HepG2 (cell line): Measurements from ENCODE around the gene SRP14. TPM values are rescaled to one million over a fixed set of nuclear protein-coding genes. Genes with fewer than 3 reads are reported as not detected.

ENCODE experiments used
- ATAC-seq: fragments of 200-7000 bp; cut with Tn5 transposase; 3 replicates; pipeline ENCODE4 v1.9.1; 2020; ENCODE audit warnings: mild to moderate bottlenecking, moderate library complexity
- BruUV-seq: library from RNA; stranded (reverse); fragments of 400-500 nt; replicated peaks from 2 replicates; lab custom pipeline; 2021; lab: Mats Ljungman, UMichigan
- CTCF ChIA-PET: fragments of 300-600 bp; formaldehyde crosslinking; extraction: SDS; loops from one replicate; lab custom pipeline; 2021; ENCODE audit warnings: low total read pairs, inconsistent platforms, low intra/inter-chr PET ratio; lab: Yijun Ruan, JAX
- POLR2A ChIA-PET: fragments of 350-600 bp; sonication (Branson Sonifier 250); formaldehyde crosslinking; loops from one replicate; lab custom pipeline; 2020; ENCODE audit warnings: antibody characterized with exemption, inconsistent platforms; lab: Yijun Ruan, JAX
- DNase-seq: peaks from one replicate; pipeline ENCODE4 v3.0.0-alpha.2; 2015; ENCODE audit warnings: low spot score
- FAIRE-seq: peaks from 3 replicates; lab custom pipeline; 2011; peaks lifted over from hg19 to GRCh38; lab: Jason Lieb, UNC
- H2AFZ ChIP-seq: one replicate; pipeline ENCODE4 v1.6.1; 2011; ENCODE audit warnings: low read length, inconsistent platforms
- H3K27ac ChIP-seq: fragments of 300-600 bp; 3 replicates; pipeline ENCODE4 v1.8.0; 2011; ENCODE audit warnings: mixed run types, mild to moderate bottlenecking, mixed read lengths, low read length, inconsistent platforms; ENCODE audit not compliant: insufficient read depth; ENCODE audit errors: extremely low read length
- H3K27me3 ChIP-seq, 2 experiments: fragments of 200-600 bp in 1 of 2; 2 replicates in 1 of 2; 3 replicates in 1 of 2; pipeline versions ENCODE4 v1.6.0 to v1.8.0; 2011; ENCODE audit warnings: low read length in 2 of 2, mild to moderate bottlenecking in 2 of 2, moderate library complexity in 2 of 2, inconsistent platforms in 1 of 2; ENCODE audit not compliant: insufficient read depth in 2 of 2, control insufficient read depth in 1 of 2
- H3K36me3 ChIP-seq, 2 experiments: fragments of 200-600 bp in 1 of 2; replicated peaks in 1 of 2; 2 replicates in 1 of 2; 3 replicates in 1 of 2; pipeline versions ENCODE4 v1.5.1 to v1.8.0; 2011; ENCODE audit warnings: low read length in 2 of 2, inconsistent platforms in 1 of 2; ENCODE audit not compliant: insufficient read depth in 2 of 2, control insufficient read depth in 1 of 2
- H3K4me1 ChIP-seq: 2 replicates; pipeline ENCODE4 v1.5.1; 2012; ENCODE audit warnings: low read length, inconsistent platforms; ENCODE audit not compliant: insufficient read depth
- H3K4me2 ChIP-seq: 2 replicates; pipeline ENCODE4 v1.6.0; 2011; ENCODE audit warnings: low read depth, low read length, inconsistent platforms
- H3K4me3 ChIP-seq, 3 experiments: fragments of 200-600 bp in 1 of 3; sonication (generic), shearing (Covaris generic) in 1 of 3; replicated peaks in 1 of 3; 2 replicates each; pipeline ENCODE4 v1.5.1; 2011 to 2016; ENCODE audit warnings: low read length in 3 of 3, inconsistent platforms in 2 of 3, low read depth in 2 of 3, mild to moderate bottlenecking in 2 of 3, control low read depth in 1 of 3, mixed read lengths in 1 of 3; ENCODE audit not compliant: insufficient read depth in 1 of 3
- H3K79me2 ChIP-seq: one replicate; pipeline ENCODE4 v1.6.1; 2011; ENCODE audit warnings: low read length, inconsistent platforms; ENCODE audit not compliant: insufficient read depth
- H3K9ac ChIP-seq: 2 replicates; pipeline ENCODE4 v1.6.0; 2011; ENCODE audit warnings: mild to moderate bottlenecking, low read depth, low read length, inconsistent platforms; ENCODE audit not compliant: insufficient read depth
- H3K9me3 ChIP-seq: 2 replicates; pipeline ENCODE4 v1.5.1; 2012; ENCODE audit warnings: mild to moderate bottlenecking, low read length
- H4K20me1 ChIP-seq: 2 replicates; pipeline ENCODE4 v1.6.0; 2011; ENCODE audit warnings: inconsistent platforms, mild to moderate bottlenecking, low read length, moderate library complexity; ENCODE audit not compliant: insufficient read depth
- ARID5B ChIP-seq: IDR thresholded peaks from 2 replicates; pipeline ENCODE4 v1.4.0; 2020; ENCODE audit warnings: mild to moderate bottlenecking, missing genetic modification reagents
- CEBPB ChIP-seq: IDR thresholded peaks from 2 replicates; pipeline ENCODE4 v1.6.1; 2011; ENCODE audit warnings: low read depth, low read length, improper control_type of control experiment, borderline replicate concordance
- GLI4 ChIP-seq: sonication (generic); formaldehyde crosslinking; IDR thresholded peaks from 2 replicates; pipeline ENCODE4 v1.5.1; 2020; ENCODE audit warnings: missing genetic modification reagents, mild to moderate bottlenecking, moderate library complexity, borderline replicate concordance
- KDM5B ChIP-seq: sonication (generic); formaldehyde crosslinking; IDR thresholded peaks from 2 replicates; pipeline ENCODE4 v1.4.0; 2020; ENCODE audit warnings: missing genetic modification reagents, mild to moderate bottlenecking, borderline replicate concordance
- MAX ChIP-seq: IDR thresholded peaks from 2 replicates; pipeline ENCODE4 v1.6.1; 2012; ENCODE audit warnings: inconsistent platforms
- STAG1 ChIP-seq: sonication (generic); formaldehyde crosslinking; IDR thresholded peaks from 2 replicates; pipeline ENCODE4 v1.4.0; 2020; ENCODE audit warnings: missing genetic modification reagents
- WGBS: methylation state at CpG from one replicate; pipeline ENCODE4 v1.1.6; 2017; ENCODE audit warnings: low lambda C conversion rate; 5-methylcytosine and 5-hydroxymethylcytosine counted together
- in situ Hi-C: cut with HindIII; loops from 2 replicates; pipeline ENCODE4 v1.10.0; 2017; ENCODE audit warnings: low pct_unique_long_range_greater_than_20kb; ENCODE audit not compliant: extremely low pct_ligation_motif_present
- intact Hi-C: fragments of 100-400 bp; cut with micrococcal nuclease; formaldehyde crosslinking; loops from one replicate; pipeline ENCODE4 v1.10.0; 2022; ENCODE audit not compliant: unreplicated experiment
- polyA plus RNA-seq, 8 experiments: library from polyadenylated mRNA; depleted of rRNA in 3 of 8; stranded (reverse) in 7 of 8; unstranded in 1 of 8; fragments of >200 nt; fragmentation: Illumina TruSeq in 4 of 8; extraction: Trizol in 4 of 8; gene quantifications; 2 replicates each; pipeline versions ENCODE4 v1.2.1 to v1.2.3, GENCODE V29; 2011 to 2016; ENCODE audit warnings: low read depth in 4 of 8, missing spikeins in 1 of 8, mixed read lengths in 1 of 8; ENCODE audit not compliant: insufficient read depth in 1 of 8
- total RNA-seq, 5 experiments: library from RNA; depleted of rRNA; stranded (reverse); fragments of >200 nt; fragmentation: Illumina TruSeq; extraction: Trizol; gene quantifications; 2 replicates each; pipeline ENCODE4 v1.2.3, GENCODE V29; 2016; ENCODE audit warnings: low read depth in 1 of 5

SRP14 gene
- total and polyA plus RNA-seq, 2 of the 13 experiments (the other 11 are each of a cell fraction or from before 2014, with no cell fraction given), result 208 to 356 TPM

- TF ChIP-seq ARID5B (CRISPR knock-in tag) (no peak), STAG1 (CRISPR knock-in tag) (no peak), MAX (no peak), GLI4 (CRISPR knock-in tag) (no peak), CEBPB (no peak)
Measured at GRCh38 chr15:40061212-40061901, 22.4 kb upstream of the SRP14 start (continued).

GRCh38 chr15:40060236-40060961 lies 21.4 kb upstream of the SRP14 start:
- ATAC-seq (no peak), DNase-seq (no peak), FAIRE-seq (no peak)
- Histone ChIP-seq H3K36me3 (no peaks in the 10 kb centered on the region), H3K27me3 (no peaks in the 10 kb centered on the region), H3K9me3 (no peaks in the 10 kb centered on the region), H3K4me2 (no peak overlapping the region), H4K20me1 (no peaks in the 10 kb centered on the region), H3K9ac (no peak overlapping the region), H3K27ac (no peak overlapping the region), H2AFZ (no peak overlapping the region), H3K79me2 (no peaks in the 10 kb centered on the region), H3K4me3 (no peak overlapping the region), H3K4me1 (peaks cover 15% of the 10 kb centered on the region)
- TF ChIP-seq KDM5B, result no peak
- intact Hi-C loops (no loop called here), in situ Hi-C loops (no loop called here)
- CTCF ChIA-PET, result no interaction called here
- 85% methylated on average over 10 of the region's 10 CpGs for WGBS
- POLR2A ChIA-PET, result interaction anchor here (0.9 to 1.7 kb wide), 2 partner anchors 9 kb away, joined by 3 to 5 read pairs; no protein-coding TSS in a partner anchor
- BruUV-seq, result no TSS peak
